Trophoblast cell (in vitro differentiated cells and primary cell): ENCODE results near the gene ZBTB2.

Experiments
- DNase-seq, 2 donors: peaks; one replicate each; pipeline ENCODE4 v3.0.0-alpha.2; 2016
- H2AFZ ChIP-seq: 2 replicates; pipeline ENCODE4 v1.6.1; 2013; ENCODE audit warnings: low read length, moderate library complexity, mild to moderate bottlenecking; ENCODE audit not compliant: insufficient read depth, poor library complexity
- H2AK5ac ChIP-seq: 2 replicates; pipeline ENCODE4 v1.6.1; 2013; ENCODE audit warnings: mild to moderate bottlenecking, low read length
- H2BK120ac ChIP-seq: 2 replicates; pipeline ENCODE4 v1.6.1; 2013; ENCODE audit warnings: low read length, mild to moderate bottlenecking, moderate library complexity; ENCODE audit not compliant: insufficient read depth, poor library complexity
- H2BK12ac ChIP-seq: 2 replicates; pipeline ENCODE4 v1.6.1; 2013; ENCODE audit warnings: mild to moderate bottlenecking, low read length, moderate library complexity
- H2BK5ac ChIP-seq: 2 replicates; pipeline ENCODE4 v1.6.1; 2013; ENCODE audit warnings: low read length, low read depth, moderate library complexity, mild to moderate bottlenecking; ENCODE audit not compliant: poor library complexity
- H3K14ac ChIP-seq: 2 replicates; pipeline ENCODE4 v1.6.1; 2013; ENCODE audit warnings: mild to moderate bottlenecking, low read length
- H3K18ac ChIP-seq: 2 replicates; pipeline ENCODE4 v1.6.1; 2013; ENCODE audit warnings: mild to moderate bottlenecking, low read length
- H3K23ac ChIP-seq: 2 replicates; pipeline ENCODE4 v1.6.1; 2013; ENCODE audit warnings: low read length
- H3K27ac ChIP-seq: 2 replicates; pipeline ENCODE4 v1.5.1; 2013; ENCODE audit warnings: low read depth, mild to moderate bottlenecking, inconsistent platforms, low read length, moderate library complexity
- H3K27me3 ChIP-seq: 2 replicates; pipeline ENCODE4 v1.6.1; 2013; ENCODE audit warnings: inconsistent platforms, mild to moderate bottlenecking, low read length, moderate library complexity; ENCODE audit not compliant: insufficient read depth
- H3K36me3 ChIP-seq, 2 experiments: 1 replicate in 1 of 2; 2 replicates in 1 of 2; pipeline ENCODE4 v1.6.1; 2013; ENCODE audit warnings: low read length in 2 of 2, mild to moderate bottlenecking in 2 of 2, moderate library complexity in 1 of 2; ENCODE audit not compliant: insufficient read depth in 2 of 2, control insufficient read depth in 1 of 2
- H3K4ac ChIP-seq: 2 replicates; pipeline ENCODE4 v1.6.1; 2013; ENCODE audit warnings: low read depth, mild to moderate bottlenecking, low read length, moderate library complexity
- H3K4me1 ChIP-seq, 2 experiments: 1 replicate in 1 of 2; 2 replicates in 1 of 2; pipeline ENCODE4 v1.6.1; 2013; ENCODE audit warnings: low read length in 2 of 2, mild to moderate bottlenecking in 2 of 2, moderate library complexity in 1 of 2; ENCODE audit not compliant: insufficient read depth in 2 of 2, control insufficient read depth in 1 of 2
- H3K4me2 ChIP-seq: 2 replicates; pipeline ENCODE4 v1.6.1; 2013; ENCODE audit warnings: inconsistent platforms, mild to moderate bottlenecking, low read length, moderate library complexity
- H3K4me3 ChIP-seq: 2 replicates; pipeline ENCODE4 v1.5.1; 2013; ENCODE audit warnings: mild to moderate bottlenecking, low read depth, low read length, inconsistent platforms
- H3K79me1 ChIP-seq: one replicate; pipeline ENCODE4 v1.6.1; 2013; ENCODE audit warnings: low read length
- H3K79me2 ChIP-seq: 2 replicates; pipeline ENCODE4 v1.6.1; 2013; ENCODE audit warnings: low read length, mild to moderate bottlenecking; ENCODE audit not compliant: control insufficient read depth, insufficient read depth, poor library complexity
- H3K9ac ChIP-seq: 2 replicates; pipeline ENCODE4 v1.6.1; 2013; ENCODE audit warnings: mild to moderate bottlenecking, low read length
- H3K9me3 ChIP-seq: 2 replicates; pipeline ENCODE4 v1.6.1; 2013; ENCODE audit warnings: low read depth, mild to moderate bottlenecking, control low read depth, inconsistent platforms, low read length; ENCODE audit not compliant: insufficient read depth
- H4K12ac ChIP-seq: 2 replicates; pipeline ENCODE4 v1.6.1; 2013; ENCODE audit warnings: low read depth, mild to moderate bottlenecking, low read length, moderate library complexity
- H4K8ac ChIP-seq: 2 replicates; pipeline ENCODE4 v1.6.1; 2013; ENCODE audit warnings: low read depth, mild to moderate bottlenecking, low read length, moderate library complexity
- H4K91ac ChIP-seq: one replicate; pipeline ENCODE4 v1.6.1; 2013; ENCODE audit warnings: low read depth, mild to moderate bottlenecking, low read length, moderate library complexity
- WGBS: extraction: QIAGEN DNeasy Blood & Tissue Kit; methylation state at CpG from one replicate; pipeline ENCODE4 v1.1.7; 2013; ENCODE audit warnings: missing lambda C conversion rate; ENCODE audit not compliant: insufficient read length, insufficient coverage; ENCODE audit errors: extremely low coverage; 5-methylcytosine and 5-hydroxymethylcytosine counted together

Gene ZBTB2

GRCh38 chr6:151341476-151342195 is 49.7 kb downstream of the ZBTB2 start:
- no peak for DNase-seq
- Histone ChIP-seq H3K4ac (no peak overlapping the region), H3K27me3 (no peaks in the 10 kb centered on the region), H2BK5ac (no peak overlapping the region), H2BK12ac (no peak overlapping the region), H2BK120ac (no peak overlapping the region), H4K8ac (no peak overlapping the region), H3K4me2 (no peak overlapping the region), H3K79me1 (no peaks in the 10 kb centered on the region), H3K14ac (no peak overlapping the region), H3K27ac (no peak overlapping the region), H3K23ac (no peak overlapping the region), H4K12ac (no peak overlapping the region), H3K9me3 (no peaks in the 10 kb centered on the region), H2AK5ac (no peak overlapping the region), H4K91ac (no peak overlapping the region), H3K79me2 (no peaks in the 10 kb centered on the region), H3K9ac (no peak overlapping the region), H2AFZ (no peak overlapping the region), H3K18ac (no peak overlapping the region), H3K36me3 (no peaks in the 10 kb centered on the region), H3K4me3 (no peak overlapping the region), H3K4me1 (no peaks in the 10 kb centered on the region)
- no CpG with 5 or more reads among the region's 52 CpGs for WGBS

- H4K91ac ChIP-seq: no peak overlapping the region
- H3K36me3 ChIP-seq: no peaks in the 10 kb centered on the region
- no peak overlapping the region for H2AK5ac ChIP-seq
- no peak overlapping the region for H3K9ac ChIP-seq
- no peak overlapping the region for H2BK120ac ChIP-seq
- H2BK12ac ChIP-seq: no peak overlapping the region
- no peak overlapping the region for H2AFZ ChIP-seq
- no peak overlapping the region for H4K12ac ChIP-seq
- H3K27ac ChIP-seq: no peak overlapping the region
- no peaks in the 10 kb centered on the region for H3K27me3 ChIP-seq
- no peaks in the 10 kb centered on the region for H3K4me1 ChIP-seq
- no peak overlapping the region for H3K23ac ChIP-seq
- no peak overlapping the region for H3K4ac ChIP-seq
- DNase-seq: no peak
- H3K18ac ChIP-seq: no peak overlapping the region
- no peak overlapping the region for H3K4me2 ChIP-seq
- H3K79me2 ChIP-seq: no peaks in the 10 kb centered on the region
- no peaks in the 10 kb centered on the region for H3K9me3 ChIP-seq
- no CpG with 5 or more reads among the region's 15 CpGs for WGBS
- no peak overlapping the region for H3K4me3 ChIP-seq
- no peaks in the 10 kb centered on the region for H3K79me1 ChIP-seq
- no peak overlapping the region for H4K8ac ChIP-seq
- H3K14ac ChIP-seq: no peak overlapping the region
- no peak overlapping the region for H2BK5ac ChIP-seq
Measured at GRCh38 chr6:151340219-151340978, 51.0 kb downstream of the ZBTB2 start.

DNA sequence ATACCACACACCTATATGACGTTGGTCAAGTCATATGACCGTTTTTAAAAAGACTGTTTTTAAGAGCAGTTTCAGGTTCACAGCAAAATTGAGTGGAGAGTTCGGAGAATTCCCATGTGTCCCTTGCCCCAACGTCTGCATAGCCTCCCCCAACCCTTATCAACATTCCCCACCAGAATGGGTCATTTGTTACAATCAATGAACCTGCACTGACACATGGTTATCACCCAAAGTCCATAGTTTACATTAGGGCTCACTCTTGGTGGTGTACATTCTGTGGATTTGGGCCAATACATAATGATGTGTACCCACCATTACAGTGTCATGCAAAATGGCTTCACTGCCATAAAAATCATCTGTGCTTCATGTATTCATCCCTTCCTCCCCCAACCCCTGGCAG is 52.0 kb downstream of the ZBTB2 start:
- Histone ChIP-seq H2AFZ (no peak overlapping the region), H3K4ac (no peak overlapping the region), H3K23ac (no peak overlapping the region), H3K14ac (no peak overlapping the region), H3K36me3 (no peaks in the 10 kb centered on the region), H4K8ac (no peak overlapping the region), H2AK5ac (no peak overlapping the region), H2BK5ac (no peak overlapping the region), H3K9me3 (no peaks in the 10 kb centered on the region), H4K91ac (no peak overlapping the region), H3K18ac (no peak overlapping the region), H3K79me1 (no peaks in the 10 kb centered on the region), H2BK12ac (no peak overlapping the region), H3K27ac (no peak overlapping the region), H2BK120ac (no peak overlapping the region), H4K12ac (no peak overlapping the region), H3K27me3 (no peaks in the 10 kb centered on the region), H3K9ac (no peak overlapping the region), H3K79me2 (no peaks in the 10 kb centered on the region), H3K4me2 (no peak overlapping the region), H3K4me3 (no peak overlapping the region), H3K4me1 (no peaks in the 10 kb centered on the region)
- WGBS: no CpG with 5 or more reads among the region's 4 CpGs
- DNase-seq: no peak

DNA sequence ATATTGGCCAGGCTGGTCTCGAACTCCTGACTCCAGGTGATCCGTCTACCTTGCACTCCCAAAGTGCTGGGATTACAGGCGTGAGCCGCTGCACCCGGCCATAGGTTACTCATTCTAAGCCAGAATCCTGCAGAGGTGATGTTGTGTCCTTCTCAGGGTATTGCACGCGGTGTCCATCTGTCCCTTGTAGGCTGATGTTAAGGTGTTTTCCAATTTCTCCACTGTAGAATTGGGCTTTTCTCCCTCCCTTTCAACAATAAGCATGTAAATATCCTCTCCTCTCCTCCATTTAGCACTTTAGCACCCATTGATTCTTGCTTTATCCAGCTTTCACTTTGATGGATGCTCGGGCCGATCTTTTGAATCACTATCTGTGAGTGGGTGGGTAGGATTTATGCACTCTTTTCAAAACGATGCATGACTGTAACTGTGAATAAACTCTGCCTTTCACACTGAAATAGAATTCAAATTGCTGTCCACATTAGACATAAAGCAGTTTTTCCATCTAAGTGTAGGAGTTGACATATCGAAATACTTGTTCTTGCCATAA is 52.6 kb downstream of the ZBTB2 start:
- peak overlapping the region; percentile 85 for H3K23ac ChIP-seq

More for the DNA sequence above, 52.6 kb downstream of the ZBTB2 start:
- no peak overlapping the region for H2AFZ ChIP-seq
- no peak overlapping the region for H2BK12ac ChIP-seq
- no peak overlapping the region for H4K12ac ChIP-seq
- no peak overlapping the region for H2BK5ac ChIP-seq
- no peak overlapping the region for H3K4ac ChIP-seq
- no peak overlapping the region for H3K4me3 ChIP-seq
- no peak overlapping the region for H2AK5ac ChIP-seq
- H3K9ac ChIP-seq: no peak overlapping the region
- WGBS: no CpG with 5 or more reads among the region's 11 CpGs
- no peak overlapping the region for H3K14ac ChIP-seq
- no peaks in the 10 kb centered on the region for H3K4me1 ChIP-seq
- no peak overlapping the region for H3K18ac ChIP-seq
- H3K27me3 ChIP-seq: no peaks in the 10 kb centered on the region
- no peak overlapping the region for H4K8ac ChIP-seq
- H3K4me2 ChIP-seq: no peak overlapping the region
- no peak overlapping the region for H2BK120ac ChIP-seq
- H3K27ac ChIP-seq: no peak overlapping the region
- no peak overlapping the region for H4K91ac ChIP-seq
- no peaks in the 10 kb centered on the region for H3K9me3 ChIP-seq
- H3K36me3 ChIP-seq: no peaks in the 10 kb centered on the region
- DNase-seq: no peak
- no peaks in the 10 kb centered on the region for H3K79me1 ChIP-seq
- no peaks in the 10 kb centered on the region for H3K79me2 ChIP-seq
